ENCODE results near the gene PYGM.
A peak's percentile ranks its signal among the peaks of the same experiment; 100 is the strongest.

Gene PYGM

DNA sequence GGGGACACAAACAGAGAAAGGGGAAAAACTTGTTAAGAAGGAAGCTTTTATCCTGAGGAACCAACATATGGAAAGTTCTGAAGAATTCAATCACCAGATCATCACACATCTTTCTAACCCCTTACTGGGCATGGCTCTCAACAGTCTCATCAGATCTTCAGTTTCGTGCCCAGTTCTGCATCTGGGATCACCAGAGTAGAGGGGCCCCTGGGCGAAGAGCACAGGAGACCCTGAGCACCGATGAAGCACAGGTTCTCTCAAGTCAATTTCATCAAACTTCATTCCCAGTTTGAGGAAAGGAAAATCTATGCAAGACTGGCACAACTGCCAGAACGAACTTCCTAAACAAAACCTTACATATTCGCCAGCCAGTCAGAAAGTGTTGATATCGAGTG is 8.5 kb upstream of the PYGM start:
- H3K4me2 ChIP-seq (ENCODE audit: low read length), result no peak overlapping the region
- no peak overlapping the region for H3K27ac ChIP-seq
- peaks cover 11% of the 10 kb centered on the region for H3K4me1 ChIP-seq
- H3K27me3 ChIP-seq (ENCODE audit: control insufficient read depth, insufficient read depth, low read length), result no peaks in the 10 kb centered on the region
- TF ChIP-seq CTCF (IDR thresholded peaks at IDR 0.05), result no peak
- H3K9ac ChIP-seq, result no peak overlapping the region
- H3K79me2 ChIP-seq, result peaks cover 25% of the 10 kb centered on the region
- no peaks in the 10 kb centered on the region for H3K36me3 ChIP-seq (ENCODE audit: control insufficient read depth, insufficient read depth, low read length)
- no peak overlapping the region for H2AFZ ChIP-seq
- H3K4me3 ChIP-seq (ENCODE audit: low read depth, low read length), result no peak overlapping the region
- no peaks in the 10 kb centered on the region for H3K9me3 ChIP-seq (ENCODE audit: control insufficient read depth, low read length)

- H2AFZ ChIP-seq, result no peak overlapping the region
- peaks cover 14% of the 10 kb centered on the region for H3K4me1 ChIP-seq
- no peaks in the 10 kb centered on the region for H3K9me3 ChIP-seq (ENCODE audit: control insufficient read depth, low read length)
- H3K9ac ChIP-seq, result no peak overlapping the region
- no peak overlapping the region for H3K4me2 ChIP-seq (ENCODE audit: low read length)
- H3K36me3 ChIP-seq (ENCODE audit: control insufficient read depth, insufficient read depth, low read length), result no peaks in the 10 kb centered on the region
- H3K27me3 ChIP-seq (ENCODE audit: control insufficient read depth, insufficient read depth, low read length), result no peaks in the 10 kb centered on the region
- H3K4me3 ChIP-seq (ENCODE audit: low read depth, low read length), result no peak overlapping the region
- peaks cover 20% of the 10 kb centered on the region for H3K79me2 ChIP-seq
- H3K27ac ChIP-seq, result no peak overlapping the region
- peak; percentile 60 for TF ChIP-seq CTCF (IDR thresholded peaks at IDR 0.05)
These were observed 7.8 kb upstream of the PYGM start for GRCh38 chr11:64767344-64768299.

DNA sequence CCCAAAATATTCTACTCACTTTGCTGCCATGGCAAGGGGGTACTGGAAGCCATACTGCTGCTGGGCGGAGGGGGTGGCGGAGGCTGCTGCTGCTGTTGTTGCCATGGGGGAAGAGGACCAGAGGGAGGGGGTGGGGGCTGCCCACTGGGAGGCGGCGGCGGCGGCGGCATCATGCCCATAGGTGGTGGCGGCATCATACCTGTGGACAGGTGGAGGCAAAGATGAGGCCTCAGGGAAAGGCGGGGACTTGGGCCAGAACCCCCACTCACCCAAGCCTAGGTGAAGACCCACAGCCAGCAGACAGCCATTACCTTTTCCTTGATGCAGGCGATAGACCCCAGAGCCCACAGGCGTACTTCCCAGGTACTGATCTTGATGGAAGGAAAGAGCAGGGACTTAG is 7.1 kb upstream of the PYGM start:
- Histone ChIP-seq H3K79me2 (peaks cover 19% of the 10 kb centered on the region), H2AFZ (no peak overlapping the region), H3K4me3 (ENCODE audit: low read depth, low read length) (no peak overlapping the region), H3K9ac (no peak overlapping the region), H3K36me3 (ENCODE audit: control insufficient read depth, insufficient read depth, low read length) (no peaks in the 10 kb centered on the region), H3K9me3 (ENCODE audit: control insufficient read depth, low read length) (no peaks in the 10 kb centered on the region), H3K27ac (no peak overlapping the region), H3K4me2 (ENCODE audit: low read length) (no peak overlapping the region), H3K4me1 (peaks cover 15% of the 10 kb centered on the region), H3K27me3 (ENCODE audit: control insufficient read depth, insufficient read depth, low read length) (no peaks in the 10 kb centered on the region)
- no peak for TF ChIP-seq CTCF (IDR thresholded peaks at IDR 0.05)

DNA sequence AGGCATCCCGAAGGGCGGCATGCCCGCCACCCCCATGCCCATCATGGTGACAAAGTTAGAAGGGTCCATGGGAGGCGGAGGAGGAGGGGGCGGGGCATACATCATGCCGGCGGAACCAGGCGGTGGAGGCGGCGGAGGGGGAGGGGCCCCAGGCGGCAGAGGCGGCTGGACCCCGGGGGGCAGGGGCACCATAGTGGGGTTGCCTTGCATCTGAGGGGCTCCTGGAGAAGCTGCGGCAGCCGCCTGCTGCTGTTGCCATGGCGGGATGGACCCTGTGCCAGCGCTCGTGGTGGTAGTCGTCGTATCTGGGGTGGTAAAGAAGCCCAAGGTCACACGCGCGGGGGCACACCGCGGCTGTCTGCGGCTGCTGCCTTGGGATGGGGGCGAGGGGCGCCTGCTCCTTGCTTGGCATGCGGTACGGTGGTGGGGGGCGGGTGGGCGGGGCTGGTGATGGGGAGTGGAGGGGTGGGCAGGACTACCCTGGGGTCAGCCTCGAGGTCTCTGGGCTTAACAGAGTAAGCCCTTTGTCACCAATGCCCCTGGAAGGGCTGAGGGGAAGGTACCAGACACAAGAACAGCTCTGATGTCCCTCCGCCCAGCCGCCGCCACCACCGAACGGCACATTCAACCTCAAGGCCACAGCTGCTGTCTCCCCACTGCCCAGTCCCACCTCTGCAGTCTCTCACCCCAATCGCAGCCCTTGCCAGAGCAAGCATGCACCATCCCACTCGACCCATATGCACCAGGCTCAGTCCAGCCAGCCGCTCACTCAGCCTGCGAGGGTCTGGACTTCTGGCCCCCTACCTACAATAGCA is 6.3 kb upstream of the PYGM start:
- TF ChIP-seq CTCF (IDR thresholded peaks at IDR 0.05), result no peak
- H3K79me2 ChIP-seq, result peaks cover 19% of the 10 kb centered on the region
- H3K36me3 ChIP-seq (ENCODE audit: control insufficient read depth, insufficient read depth, low read length), result no peaks in the 10 kb centered on the region
- no peak overlapping the region for H3K27ac ChIP-seq
- no peaks in the 10 kb centered on the region for H3K9me3 ChIP-seq (ENCODE audit: control insufficient read depth, low read length)
- no peak overlapping the region for H2AFZ ChIP-seq
- H3K27me3 ChIP-seq (ENCODE audit: control insufficient read depth, insufficient read depth, low read length), result no peaks in the 10 kb centered on the region
- no peak overlapping the region for H3K4me2 ChIP-seq (ENCODE audit: low read length)
- no peak overlapping the region for H3K9ac ChIP-seq
- peaks cover 15% of the 10 kb centered on the region for H3K4me1 ChIP-seq
- H3K4me3 ChIP-seq (ENCODE audit: low read depth, low read length), result no peak overlapping the region
